ENCODE results near the gene NOS1AP. TPM values are rescaled to one million over a fixed set of nuclear protein-coding genes. Genes with fewer than 3 reads are reported as not detected.

The NOS1AP gene
- total RNA-seq, 2 experiments from 2014 or later: not detected

DNA sequence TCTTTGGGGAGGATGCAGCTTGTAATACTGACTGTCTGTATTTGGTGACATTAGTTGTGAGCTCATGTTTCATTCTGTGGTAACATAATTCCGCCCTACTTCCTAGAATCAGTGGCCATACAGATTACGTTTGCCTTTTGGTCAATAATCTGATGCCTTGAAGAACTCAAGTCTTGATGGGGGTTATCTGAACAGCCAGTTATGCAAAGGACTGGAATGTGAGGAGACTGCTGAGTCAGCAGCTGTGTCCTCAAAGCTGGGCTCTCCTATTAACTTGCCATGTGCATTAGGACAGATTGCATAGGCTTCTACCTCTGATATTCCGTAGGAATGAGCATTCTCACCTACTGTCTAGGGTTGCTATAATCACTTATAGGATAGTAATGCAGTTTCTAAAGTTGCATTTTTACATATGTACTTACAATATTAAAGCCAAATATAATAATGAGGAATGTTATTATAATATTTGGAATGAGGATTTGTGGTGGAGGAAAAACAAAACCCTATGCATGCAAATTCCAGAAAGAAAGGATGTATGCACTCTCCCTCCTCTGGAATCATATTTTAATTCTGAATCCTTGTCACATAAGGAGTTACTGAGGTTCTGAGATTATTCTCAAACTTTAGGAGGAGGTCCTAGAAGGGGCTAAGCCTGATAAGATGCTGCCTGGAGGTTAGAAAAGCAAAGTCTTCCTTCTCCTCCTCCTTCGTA is 116.0 kb downstream of the NOS1AP start:
- CTCF ChIA-PET (ENCODE audit: unreplicated experiment): no interaction called here
- no peak overlapping the region for H3K4me3 ChIP-seq (ENCODE audit: low read depth, low read length, poor library complexity, severe bottlenecking)
- no peaks in the 10 kb centered on the region for H3K79me2 ChIP-seq (ENCODE audit: insufficient read depth, low read depth, low read length)
- no peak for TF ChIP-seq EZH2phosphoT487 (IDR thresholded peaks at IDR 0.05; ENCODE audit: borderline replicate concordance, low read depth, low read length)
- TF ChIP-seq, protein P1, sequence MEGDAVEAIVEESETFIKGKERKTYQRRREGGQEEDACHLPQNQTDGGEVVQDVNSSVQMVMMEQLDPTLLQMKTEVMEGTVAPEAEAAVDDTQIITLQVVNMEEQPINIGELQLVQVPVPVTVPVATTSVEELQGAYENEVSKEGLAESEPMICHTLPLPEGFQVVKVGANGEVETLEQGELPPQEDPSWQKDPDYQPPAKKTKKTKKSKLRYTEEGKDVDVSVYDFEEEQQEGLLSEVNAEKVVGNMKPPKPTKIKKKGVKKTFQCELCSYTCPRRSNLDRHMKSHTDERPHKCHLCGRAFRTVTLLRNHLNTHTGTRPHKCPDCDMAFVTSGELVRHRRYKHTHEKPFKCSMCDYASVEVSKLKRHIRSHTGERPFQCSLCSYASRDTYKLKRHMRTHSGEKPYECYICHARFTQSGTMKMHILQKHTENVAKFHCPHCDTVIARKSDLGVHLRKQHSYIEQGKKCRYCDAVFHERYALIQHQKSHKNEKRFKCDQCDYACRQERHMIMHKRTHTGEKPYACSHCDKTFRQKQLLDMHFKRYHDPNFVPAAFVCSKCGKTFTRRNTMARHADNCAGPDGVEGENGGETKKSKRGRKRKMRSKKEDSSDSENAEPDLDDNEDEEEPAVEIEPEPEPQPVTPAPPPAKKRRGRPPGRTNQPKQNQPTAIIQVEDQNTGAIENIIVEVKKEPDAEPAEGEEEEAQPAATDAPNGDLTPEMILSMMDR (conservative IDR thresholded peaks at IDR 0.05; ENCODE audit: low read length): no peak
- H3K4me1 ChIP-seq (ENCODE audit: insufficient read depth, low read length, poor library complexity, severe bottlenecking): no peaks in the 10 kb centered on the region
- no TSS peak for BruUV-seq (replicated peaks)
- no peak for DNase-seq (ENCODE audit: low spot score)
- no peaks in the 10 kb centered on the region for H3K9me3 ChIP-seq (ENCODE audit: low read length)
- H3K4me2 ChIP-seq (ENCODE audit: low read length): no peak overlapping the region
- no peaks in the 10 kb centered on the region for H3K36me3 ChIP-seq (ENCODE audit: insufficient read depth, low read length)
- intact Hi-C loops (cut with micrococcal nuclease; ENCODE audit: unreplicated experiment): no loop called here
- no peaks in the 10 kb centered on the region for H4K20me1 ChIP-seq (ENCODE audit: insufficient read depth, low read length)
- H3K27ac ChIP-seq (ENCODE audit: low read depth, low read length, poor library complexity, severe bottlenecking): no peak overlapping the region
- POLR2A ChIA-PET: no interaction called here
- no peak overlapping the region for H2AFZ ChIP-seq (ENCODE audit: low read length)
- H3K9me2 ChIP-seq (ENCODE audit: insufficient read depth, low read length): no peaks in the 10 kb centered on the region

DNA sequence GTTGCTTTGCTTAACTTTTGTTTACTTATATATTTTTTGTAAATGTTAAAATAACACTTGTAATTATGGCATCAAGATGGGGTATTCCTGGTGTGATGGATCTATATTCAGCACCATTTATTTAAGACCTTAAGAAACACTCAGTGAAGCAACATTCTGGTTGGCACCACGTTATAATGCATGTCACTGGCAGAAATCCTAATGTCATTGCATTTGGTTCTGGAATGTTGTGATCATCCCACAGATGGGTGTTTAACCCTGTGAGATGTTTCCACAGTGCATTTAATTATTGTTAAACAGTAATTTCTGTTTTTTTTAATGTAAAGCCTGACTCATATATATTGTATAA is 116.5 kb downstream of the NOS1AP start:
- Histone ChIP-seq H3K9me3 (ENCODE audit: low read length) (no peaks in the 10 kb centered on the region), H4K20me1 (ENCODE audit: insufficient read depth, low read length) (no peaks in the 10 kb centered on the region), H3K4me2 (ENCODE audit: low read length) (no peak overlapping the region), H3K79me2 (ENCODE audit: insufficient read depth, low read depth, low read length) (no peaks in the 10 kb centered on the region), H3K9me2 (ENCODE audit: insufficient read depth, low read length) (no peaks in the 10 kb centered on the region), H3K27ac (ENCODE audit: low read depth, low read length, poor library complexity, severe bottlenecking) (no peak overlapping the region), H3K36me3 (ENCODE audit: insufficient read depth, low read length) (no peaks in the 10 kb centered on the region), H2AFZ (ENCODE audit: low read length) (no peak overlapping the region), H3K4me1 (ENCODE audit: insufficient read depth, low read length, poor library complexity, severe bottlenecking) (no peaks in the 10 kb centered on the region), H3K4me3 (ENCODE audit: low read depth, low read length, poor library complexity, severe bottlenecking) (no peak overlapping the region)
- ChIA-PET CTCF (ENCODE audit: unreplicated experiment) (no interaction called here), POLR2A (no interaction called here)
- no TSS peak for BruUV-seq (replicated peaks)
- no peak for TF ChIP-seq EZH2phosphoT487 (IDR thresholded peaks at IDR 0.05; ENCODE audit: borderline replicate concordance, low read depth, low read length)
- TF ChIP-seq, protein P1 (conservative IDR thresholded peaks at IDR 0.05; ENCODE audit: low read length): no peak
- intact Hi-C loops (cut with micrococcal nuclease; ENCODE audit: unreplicated experiment): no loop called here
- no peak for DNase-seq (ENCODE audit: low spot score)

DNA sequence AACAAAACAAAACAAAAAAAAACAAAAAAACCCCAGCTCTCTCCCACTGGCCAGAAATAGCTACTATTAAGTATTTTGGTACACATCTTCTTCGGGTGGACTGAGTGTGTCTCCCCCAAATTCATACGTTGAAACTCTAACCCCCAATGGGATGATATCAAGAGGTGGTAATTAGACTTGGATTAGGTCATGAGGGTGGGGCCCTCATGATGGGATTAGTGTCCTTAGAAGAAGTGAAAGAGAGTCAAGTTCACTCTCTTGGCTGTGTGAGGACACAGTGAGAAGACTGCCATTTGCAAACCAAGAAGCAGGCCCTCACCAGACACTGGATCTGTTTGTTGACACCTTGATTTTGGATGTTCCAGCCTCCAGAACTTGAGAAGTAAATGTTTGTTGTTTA is 116.9 kb downstream of the NOS1AP start:
- no peaks in the 10 kb centered on the region for H3K4me1 ChIP-seq (ENCODE audit: insufficient read depth, low read length, poor library complexity, severe bottlenecking)
- ChIA-PET CTCF (ENCODE audit: unreplicated experiment) (no interaction called here), POLR2A (no interaction called here)
- no peak overlapping the region for H3K4me2 ChIP-seq (ENCODE audit: low read length)
- no peak overlapping the region for H3K27ac ChIP-seq (ENCODE audit: low read depth, low read length, poor library complexity, severe bottlenecking)
- H3K79me2 ChIP-seq (ENCODE audit: insufficient read depth, low read depth, low read length): no peaks in the 10 kb centered on the region
- H3K9me2 ChIP-seq (ENCODE audit: insufficient read depth, low read length): no peaks in the 10 kb centered on the region
- DNase-seq (ENCODE audit: low spot score): no peak
- intact Hi-C loops (cut with micrococcal nuclease; ENCODE audit: unreplicated experiment): no loop called here
- H3K36me3 ChIP-seq (ENCODE audit: insufficient read depth, low read length): no peaks in the 10 kb centered on the region
- no TSS peak for BruUV-seq (replicated peaks)
- H3K4me3 ChIP-seq (ENCODE audit: low read depth, low read length, poor library complexity, severe bottlenecking): no peak overlapping the region
- no peaks in the 10 kb centered on the region for H4K20me1 ChIP-seq (ENCODE audit: insufficient read depth, low read length)
- TF ChIP-seq EZH2phosphoT487 (IDR thresholded peaks at IDR 0.05; ENCODE audit: borderline replicate concordance, low read depth, low read length): no peak
- TF ChIP-seq, protein P1 (conservative IDR thresholded peaks at IDR 0.05; ENCODE audit: low read length): no peak
- no peaks in the 10 kb centered on the region for H3K9me3 ChIP-seq (ENCODE audit: low read length)
- no peak overlapping the region for H2AFZ ChIP-seq (ENCODE audit: low read length)

Measured in OCI-LY7 (cell line).